Transverse colon (tissue), 4 donors: Measurements from ENCODE around the gene TEX36.

Source experiments
- CTCF ChIP-seq, 5 experiments: fragments of 200-600 bp in 3 of 5; fragments of 450-650 bp in 2 of 5; sonication (generic) in 3 of 5; IDR thresholded peaks; 1 replicate in 2 of 5; 2 replicates in 3 of 5; pipeline ENCODE4 v1.5.1; 2016 to 2017; ENCODE audit warnings: antibody characterized with exemption in 5 of 5, inconsistent platforms in 3 of 5, mild to moderate bottlenecking in 2 of 5, moderate library complexity in 1 of 5
- EP300 ChIP-seq: sonication (generic); formaldehyde crosslinking; IDR thresholded peaks from one replicate; pipeline ENCODE4 v1.6.1; 2017; ENCODE audit warnings: antibody characterized with exemption, low read depth
- POLR2A ChIP-seq: fragments of 450-650 bp; IDR thresholded peaks from one replicate; pipeline ENCODE4 v1.6.1; 2016; ENCODE audit warnings: antibody characterized with exemption, mild to moderate bottlenecking, moderate library complexity
- POLR2AphosphoS5 ChIP-seq, 3 donors: sonication (generic); formaldehyde crosslinking; IDR thresholded peaks; one replicate each; pipeline ENCODE4 v1.6.1; 2016; ENCODE audit warnings: antibody characterized with exemption in 3 of 3

- TF ChIP-seq CTCF (IDR thresholded peaks at IDR 0.05) (no peak), POLR2A (no peak), POLR2AphosphoS5 (IDR thresholded peaks at IDR 0.05) (no peak), EP300 (no peak)
These were observed 62.6 kb downstream of the TEX36 start for GRCh38 chr10:125620401-125620800.
